Suprapubic skin (tissue), 4 donors: ENCODE data around the gene CAPN8.

Experiments used
- EP300 ChIP-seq: sonication (generic); formaldehyde crosslinking; IDR thresholded peaks from one replicate; pipeline ENCODE4 v1.6.1; 2017; ENCODE audit warnings: antibody characterized with exemption
- POLR2A ChIP-seq, 2 donors: fragments of 450-650 bp; IDR thresholded peaks; one replicate each; pipeline ENCODE4 v1.6.1; 2017; ENCODE audit warnings: antibody characterized with exemption in 2 of 2, mild to moderate bottlenecking in 2 of 2, moderate library complexity in 2 of 2
- POLR2AphosphoS5 ChIP-seq, 3 donors: sonication (generic); formaldehyde crosslinking; IDR thresholded peaks; one replicate each; pipeline ENCODE4 v1.6.1; 2017; ENCODE audit warnings: antibody characterized with exemption in 3 of 3
- TF ChIP-seq, protein P1 (sequence below), 2 donors: fragments of 200-600 bp in 1 of 2; fragments of 450-650 bp in 1 of 2; sonication (generic) in 1 of 2; IDR thresholded peaks; one replicate each; pipeline ENCODE4 v1.5.1; 2016 to 2019; ENCODE audit warnings: antibody characterized with exemption in 2 of 2, mild to moderate bottlenecking in 1 of 2, moderate library complexity in 1 of 2

DNA sequence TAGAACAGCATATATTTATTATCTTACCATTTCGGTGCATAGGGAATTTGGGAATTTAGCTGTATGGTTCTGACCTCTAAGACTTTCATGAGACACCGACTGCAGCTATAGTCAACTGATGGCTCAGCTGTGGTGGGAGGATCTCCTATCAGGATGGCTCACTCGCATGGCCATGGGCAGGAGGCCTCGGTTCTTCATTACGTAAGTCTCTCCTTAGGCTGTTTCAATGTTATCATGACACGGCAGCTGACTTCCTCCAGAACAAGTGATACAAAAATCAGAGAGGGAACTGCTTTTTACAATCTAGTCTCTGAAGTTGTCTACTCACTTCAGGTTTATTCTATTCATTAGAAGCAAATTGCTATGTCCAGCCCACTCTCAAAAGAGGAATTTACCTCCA, 13.3 kb upstream of the CAPN8 start:
- TF ChIP-seq POLR2A (IDR thresholded peaks at IDR 0.05) (no peak), POLR2AphosphoS5 (IDR thresholded peaks at IDR 0.05) (no peak), EP300 (no peak)
- TF ChIP-seq, protein P1, sequence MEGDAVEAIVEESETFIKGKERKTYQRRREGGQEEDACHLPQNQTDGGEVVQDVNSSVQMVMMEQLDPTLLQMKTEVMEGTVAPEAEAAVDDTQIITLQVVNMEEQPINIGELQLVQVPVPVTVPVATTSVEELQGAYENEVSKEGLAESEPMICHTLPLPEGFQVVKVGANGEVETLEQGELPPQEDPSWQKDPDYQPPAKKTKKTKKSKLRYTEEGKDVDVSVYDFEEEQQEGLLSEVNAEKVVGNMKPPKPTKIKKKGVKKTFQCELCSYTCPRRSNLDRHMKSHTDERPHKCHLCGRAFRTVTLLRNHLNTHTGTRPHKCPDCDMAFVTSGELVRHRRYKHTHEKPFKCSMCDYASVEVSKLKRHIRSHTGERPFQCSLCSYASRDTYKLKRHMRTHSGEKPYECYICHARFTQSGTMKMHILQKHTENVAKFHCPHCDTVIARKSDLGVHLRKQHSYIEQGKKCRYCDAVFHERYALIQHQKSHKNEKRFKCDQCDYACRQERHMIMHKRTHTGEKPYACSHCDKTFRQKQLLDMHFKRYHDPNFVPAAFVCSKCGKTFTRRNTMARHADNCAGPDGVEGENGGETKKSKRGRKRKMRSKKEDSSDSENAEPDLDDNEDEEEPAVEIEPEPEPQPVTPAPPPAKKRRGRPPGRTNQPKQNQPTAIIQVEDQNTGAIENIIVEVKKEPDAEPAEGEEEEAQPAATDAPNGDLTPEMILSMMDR (IDR thresholded peaks at IDR 0.05): no peak
